ENCODE data around the gene PTPRF.

GRCh38 chr1:43590388-43590925, 59.8 kb downstream of the PTPRF start:
- TF ChIP-seq CTCF (IDR thresholded peaks at IDR 0.05) (no peak), ZFX (IDR thresholded peaks at IDR 0.05; ENCODE audit: borderline replicate concordance) (no peak)

Measured in 22Rv1 (cell line).